Peyer's patch (tissue), 4 donors: ENCODE measurements around the gene RASGRP4.

ENCODE experiments used
- POLR2A ChIP-seq, 2 donors: fragments of 450-650 bp; IDR thresholded peaks; one replicate each; pipeline ENCODE4 v1.5.1; 2017; ENCODE audit warnings: antibody characterized with exemption in 2 of 2, mild to moderate bottlenecking in 2 of 2, moderate library complexity in 2 of 2
- TF ChIP-seq, protein P1 (sequence below), 6 experiments: fragments of 450-650 bp in 4 of 6; fragments of 200-600 bp in 2 of 6; sonication (generic) in 1 of 6; IDR thresholded peaks; one replicate each; pipeline ENCODE4 v1.5.1; 2017 to 2019; ENCODE audit warnings: antibody characterized with exemption in 6 of 6, mild to moderate bottlenecking in 3 of 6, moderate library complexity in 1 of 6

DNA sequence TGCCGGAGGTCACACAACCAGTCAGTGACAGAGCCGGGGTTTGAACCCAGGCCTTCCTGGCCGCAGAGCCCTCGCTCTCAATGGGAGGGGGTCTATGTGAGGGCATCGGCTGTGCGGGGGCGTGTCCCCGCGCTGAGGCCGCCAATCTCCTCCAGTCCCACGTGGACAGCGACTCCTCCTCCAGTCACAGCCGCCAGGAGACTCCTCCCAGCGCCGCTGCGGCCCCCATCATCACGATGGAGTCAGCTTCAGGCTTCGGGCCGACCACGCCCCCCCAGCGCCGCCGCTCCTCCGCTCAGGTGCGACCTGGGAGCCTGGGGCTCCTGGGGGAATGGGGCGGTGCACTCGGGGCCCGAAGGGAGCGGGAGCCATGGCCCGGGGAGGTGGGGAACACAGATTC lies 31.5 kb downstream of the RASGRP4 start:
- TF ChIP-seq, protein P1, sequence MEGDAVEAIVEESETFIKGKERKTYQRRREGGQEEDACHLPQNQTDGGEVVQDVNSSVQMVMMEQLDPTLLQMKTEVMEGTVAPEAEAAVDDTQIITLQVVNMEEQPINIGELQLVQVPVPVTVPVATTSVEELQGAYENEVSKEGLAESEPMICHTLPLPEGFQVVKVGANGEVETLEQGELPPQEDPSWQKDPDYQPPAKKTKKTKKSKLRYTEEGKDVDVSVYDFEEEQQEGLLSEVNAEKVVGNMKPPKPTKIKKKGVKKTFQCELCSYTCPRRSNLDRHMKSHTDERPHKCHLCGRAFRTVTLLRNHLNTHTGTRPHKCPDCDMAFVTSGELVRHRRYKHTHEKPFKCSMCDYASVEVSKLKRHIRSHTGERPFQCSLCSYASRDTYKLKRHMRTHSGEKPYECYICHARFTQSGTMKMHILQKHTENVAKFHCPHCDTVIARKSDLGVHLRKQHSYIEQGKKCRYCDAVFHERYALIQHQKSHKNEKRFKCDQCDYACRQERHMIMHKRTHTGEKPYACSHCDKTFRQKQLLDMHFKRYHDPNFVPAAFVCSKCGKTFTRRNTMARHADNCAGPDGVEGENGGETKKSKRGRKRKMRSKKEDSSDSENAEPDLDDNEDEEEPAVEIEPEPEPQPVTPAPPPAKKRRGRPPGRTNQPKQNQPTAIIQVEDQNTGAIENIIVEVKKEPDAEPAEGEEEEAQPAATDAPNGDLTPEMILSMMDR (IDR thresholded peaks at IDR 0.05): no peak
- no peak for TF ChIP-seq POLR2A (IDR thresholded peaks at IDR 0.05)
